KMS-11 (cell line): Measurements from ENCODE around the gene PAPSS2.

Source experiments
- H2AFZ ChIP-seq: fragments of 200-600 bp; sonication (generic); 2 replicates; pipeline ENCODE4 v1.6.1; 2016; ENCODE audit warnings: antibody characterized with exemption, mixed run types, low read depth
- H3K27ac ChIP-seq: fragments of 200-600 bp; sonication (generic); 2 replicates; pipeline ENCODE4 v1.6.1; 2016; ENCODE audit warnings: mild to moderate bottlenecking, mixed run types
- H3K27me3 ChIP-seq: fragments of 200-600 bp; sonication (generic); 2 replicates; pipeline ENCODE4 v1.6.1; 2017; ENCODE audit warnings: mild to moderate bottlenecking, low read depth, mixed run types, moderate library complexity; ENCODE audit not compliant: insufficient read depth
- H3K36me3 ChIP-seq: fragments of 200-600 bp; sonication (generic); 2 replicates; pipeline ENCODE4 v1.6.1; 2017; ENCODE audit warnings: mild to moderate bottlenecking, mixed run types; ENCODE audit not compliant: insufficient read depth
- H3K4me1 ChIP-seq: fragments of 200-600 bp; sonication (generic); 2 replicates; pipeline ENCODE4 v1.6.1; 2016; ENCODE audit warnings: mild to moderate bottlenecking, low read depth, mixed run types; ENCODE audit not compliant: poor library complexity, severe bottlenecking
- H3K4me2 ChIP-seq: fragments of 200-600 bp; sonication (generic); 2 replicates; pipeline ENCODE4 v1.7.0; 2016; ENCODE audit warnings: mild to moderate bottlenecking, mixed run types
- H3K4me3 ChIP-seq: fragments of 200-600 bp; sonication (generic); IDR thresholded peaks from 2 replicates; pipeline ENCODE4 v1.6.1; 2017; ENCODE audit warnings: low read depth, low read length, mixed read lengths; ENCODE audit not compliant: insufficient read depth
- H3K79me2 ChIP-seq: fragments of 200-600 bp; sonication (generic); 2 replicates; pipeline ENCODE4 v1.6.1; 2016; ENCODE audit warnings: low read depth, mixed run types; ENCODE audit not compliant: insufficient read depth
- H3K9ac ChIP-seq: fragments of 200-600 bp; sonication (generic); 2 replicates; pipeline ENCODE4 v1.6.1; 2016; ENCODE audit warnings: mild to moderate bottlenecking, mixed run types
- H4K20me1 ChIP-seq: fragments of 200-600 bp; sonication (generic); 2 replicates; pipeline ENCODE4 v1.6.1; 2016; ENCODE audit warnings: mild to moderate bottlenecking, mixed run types; ENCODE audit not compliant: insufficient read depth
- TF ChIP-seq, protein P1 (sequence below): fragments of 200-600 bp; sonication (generic); conservative IDR thresholded peaks from 2 replicates; pipeline ENCODE4 v1.6.1; 2017; ENCODE audit warnings: low read depth, mild to moderate bottlenecking, antibody characterized with exemption, low read length, moderate library complexity, mixed read lengths

Gene PAPSS2

DNA sequence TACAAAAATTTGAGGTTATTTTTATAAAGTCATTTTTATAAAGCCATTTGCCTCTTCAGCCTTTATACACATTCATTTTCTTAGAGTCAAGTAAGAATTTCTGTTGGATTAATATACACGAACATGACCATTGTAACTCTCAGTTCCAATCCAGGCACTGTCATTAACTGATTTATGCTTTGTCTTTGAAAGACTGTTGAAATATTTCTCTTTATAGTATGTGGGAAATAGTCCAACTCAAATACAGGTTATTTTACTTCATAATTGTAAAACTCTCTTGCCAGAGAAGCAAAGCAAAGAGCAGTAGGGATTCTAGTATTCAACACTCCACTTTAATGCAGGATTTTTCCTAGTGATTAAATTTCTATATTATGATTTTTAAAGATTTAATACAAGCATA, 36.5 kb upstream of the PAPSS2 start:
- no peak overlapping the region for H3K27ac ChIP-seq
- H4K20me1 ChIP-seq: no peaks in the 10 kb centered on the region
- H3K4me3 ChIP-seq: no peak overlapping the region
- TF ChIP-seq, protein P1, sequence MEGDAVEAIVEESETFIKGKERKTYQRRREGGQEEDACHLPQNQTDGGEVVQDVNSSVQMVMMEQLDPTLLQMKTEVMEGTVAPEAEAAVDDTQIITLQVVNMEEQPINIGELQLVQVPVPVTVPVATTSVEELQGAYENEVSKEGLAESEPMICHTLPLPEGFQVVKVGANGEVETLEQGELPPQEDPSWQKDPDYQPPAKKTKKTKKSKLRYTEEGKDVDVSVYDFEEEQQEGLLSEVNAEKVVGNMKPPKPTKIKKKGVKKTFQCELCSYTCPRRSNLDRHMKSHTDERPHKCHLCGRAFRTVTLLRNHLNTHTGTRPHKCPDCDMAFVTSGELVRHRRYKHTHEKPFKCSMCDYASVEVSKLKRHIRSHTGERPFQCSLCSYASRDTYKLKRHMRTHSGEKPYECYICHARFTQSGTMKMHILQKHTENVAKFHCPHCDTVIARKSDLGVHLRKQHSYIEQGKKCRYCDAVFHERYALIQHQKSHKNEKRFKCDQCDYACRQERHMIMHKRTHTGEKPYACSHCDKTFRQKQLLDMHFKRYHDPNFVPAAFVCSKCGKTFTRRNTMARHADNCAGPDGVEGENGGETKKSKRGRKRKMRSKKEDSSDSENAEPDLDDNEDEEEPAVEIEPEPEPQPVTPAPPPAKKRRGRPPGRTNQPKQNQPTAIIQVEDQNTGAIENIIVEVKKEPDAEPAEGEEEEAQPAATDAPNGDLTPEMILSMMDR: no peak
- H3K9ac ChIP-seq: no peak overlapping the region
- no peak overlapping the region for H2AFZ ChIP-seq
- no peaks in the 10 kb centered on the region for H3K79me2 ChIP-seq
- no peaks in the 10 kb centered on the region for H3K36me3 ChIP-seq
- no peaks in the 10 kb centered on the region for H3K4me1 ChIP-seq
- H3K4me2 ChIP-seq: no peak overlapping the region
- H3K27me3 ChIP-seq: no peaks in the 10 kb centered on the region

DNA sequence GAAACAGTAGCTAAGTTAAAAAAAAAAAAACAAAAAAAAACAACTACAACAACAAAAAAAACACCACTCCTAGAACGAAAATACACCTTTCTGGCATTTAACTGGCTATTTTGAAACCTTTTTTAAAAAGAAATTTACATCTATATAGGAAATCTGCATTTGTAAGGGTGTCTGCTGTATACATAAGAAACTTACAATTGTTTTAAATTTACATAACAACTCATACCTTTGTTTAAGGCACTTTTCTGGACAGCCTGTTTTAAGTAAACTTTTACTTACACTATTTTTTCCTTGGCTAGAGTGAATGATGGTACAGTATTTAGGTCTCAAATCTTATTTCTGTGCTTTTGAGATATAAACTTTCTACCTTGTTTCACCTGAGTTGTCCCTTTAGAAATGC, 34.0 kb upstream of the PAPSS2 start:
- Histone ChIP-seq H3K36me3 (no peaks in the 10 kb centered on the region), H3K4me2 (no peak overlapping the region), H3K79me2 (no peaks in the 10 kb centered on the region), H4K20me1 (no peaks in the 10 kb centered on the region), H3K27ac (no peak overlapping the region), H2AFZ (no peak overlapping the region), H3K27me3 (no peaks in the 10 kb centered on the region), H3K9ac (no peak overlapping the region), H3K4me3 (no peak overlapping the region), H3K4me1 (no peaks in the 10 kb centered on the region)
- TF ChIP-seq, protein P1: no peak

DNA sequence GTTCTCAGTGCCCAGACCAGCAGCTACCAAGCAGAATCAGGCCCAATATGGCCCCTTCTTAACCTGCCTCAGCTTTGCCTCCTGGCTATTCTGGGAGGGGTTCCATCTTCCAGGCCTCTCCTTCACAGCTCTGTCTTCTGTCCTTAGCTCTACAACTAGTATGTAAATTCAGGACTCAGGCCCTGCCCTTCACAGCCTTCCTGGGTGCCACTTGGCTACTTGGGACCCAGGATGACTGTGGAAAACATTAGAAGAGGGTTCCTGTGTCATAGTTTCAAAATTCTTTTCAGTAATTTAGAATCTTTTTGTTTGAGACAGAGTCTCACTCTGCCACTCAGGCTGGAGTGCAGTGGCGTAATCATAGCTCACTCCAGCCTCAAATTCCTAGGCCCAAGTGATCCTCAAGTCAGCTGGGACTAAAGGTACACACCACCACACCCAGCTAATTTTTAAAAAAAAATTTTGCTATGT, 33.2 kb upstream of the PAPSS2 start:
- Histone ChIP-seq H3K27me3 (no peaks in the 10 kb centered on the region), H3K4me1 (no peaks in the 10 kb centered on the region), H3K4me2 (no peak overlapping the region), H3K36me3 (no peaks in the 10 kb centered on the region), H2AFZ (no peak overlapping the region), H3K4me3 (no peak overlapping the region), H4K20me1 (no peaks in the 10 kb centered on the region), H3K9ac (no peak overlapping the region), H3K27ac (no peak overlapping the region), H3K79me2 (no peaks in the 10 kb centered on the region)
- TF ChIP-seq, protein P1: no peak

DNA sequence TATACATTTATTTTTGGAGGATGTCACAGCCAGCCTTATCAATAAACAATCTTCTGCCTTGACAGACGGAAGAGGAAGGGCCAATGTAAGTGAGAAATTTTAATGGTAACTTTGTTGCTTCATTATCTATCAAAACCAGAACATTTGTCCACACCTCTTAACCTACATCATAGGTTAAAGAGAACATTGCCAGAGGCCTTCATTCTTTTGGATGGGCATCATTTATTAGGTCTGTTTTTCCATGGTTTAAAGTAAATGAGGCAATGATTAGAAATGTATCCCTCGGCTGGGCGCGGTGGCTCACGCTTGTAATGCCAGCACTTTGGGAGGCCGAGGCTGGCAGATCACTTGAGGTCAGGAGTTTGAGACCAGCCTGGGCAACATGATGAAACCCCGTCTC, 29.5 kb upstream of the PAPSS2 start:
- H3K27me3 ChIP-seq: no peaks in the 10 kb centered on the region
- H3K36me3 ChIP-seq: no peaks in the 10 kb centered on the region
- H4K20me1 ChIP-seq: no peaks in the 10 kb centered on the region
- H3K27ac ChIP-seq: no peak overlapping the region
- H2AFZ ChIP-seq: no peak overlapping the region
- H3K9ac ChIP-seq: no peak overlapping the region
- H3K4me1 ChIP-seq: no peaks in the 10 kb centered on the region
- H3K4me3 ChIP-seq: no peak overlapping the region
- H3K79me2 ChIP-seq: no peaks in the 10 kb centered on the region
- TF ChIP-seq, protein P1: no peak
- no peak overlapping the region for H3K4me2 ChIP-seq
